Measurements from ENCODE around the gene MED20.
A peak's percentile ranks its signal among the peaks of the same experiment; 100 is the strongest.
"Not testable (repeated sequence)": the region's sequence is repeated elsewhere in the genome, so short reads cannot be mapped to it uniquely, and the experiment has no call there.

The MED20 gene

GRCh38 chr6:41920921-41921711 lies at the start of gene MED20, which contains the start of gene BYSL:
Gene MED20 (minus strand): TSS chr6:41921139. CDS start chr6:41921018, 121 bp downstream.
Gene BYSL (plus strand): TSS chr6:41921499. CDS start chr6:41921563, 64 bp downstream.
- peak within 1 kb of the TSS; percentile 92 for H3K4me3 ChIP-seq (ENCODE audit: low read depth, low read length)

DNA sequence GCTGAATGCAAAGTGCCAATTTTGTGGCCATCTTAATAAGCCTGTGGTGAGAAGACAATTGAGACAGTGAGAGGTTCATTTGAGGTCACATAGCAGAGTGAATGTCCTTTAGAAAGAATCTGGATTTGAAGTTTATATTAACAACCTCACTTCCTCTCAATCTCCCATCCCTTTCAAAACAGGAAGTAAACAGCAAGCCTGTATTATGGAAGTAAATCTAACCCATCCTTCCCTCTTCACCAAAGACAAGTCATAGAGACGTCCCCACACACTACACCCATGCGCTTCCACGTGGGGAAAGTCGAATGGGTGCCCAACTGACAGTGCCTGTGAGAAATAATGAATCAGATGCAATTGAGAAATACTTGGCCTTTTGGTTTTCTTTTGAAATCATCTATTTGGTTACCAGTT lies 49.5 kb upstream of the MED20 start:
- H3K4me3 ChIP-seq (ENCODE audit: low read depth, low read length) = no peak overlapping the region

GRCh38 chr6:41967312-41968287 lies 46.7 kb upstream of the MED20 start:
- H3K4me3 ChIP-seq (ENCODE audit: low read depth, low read length) = no peak overlapping the region

DNA sequence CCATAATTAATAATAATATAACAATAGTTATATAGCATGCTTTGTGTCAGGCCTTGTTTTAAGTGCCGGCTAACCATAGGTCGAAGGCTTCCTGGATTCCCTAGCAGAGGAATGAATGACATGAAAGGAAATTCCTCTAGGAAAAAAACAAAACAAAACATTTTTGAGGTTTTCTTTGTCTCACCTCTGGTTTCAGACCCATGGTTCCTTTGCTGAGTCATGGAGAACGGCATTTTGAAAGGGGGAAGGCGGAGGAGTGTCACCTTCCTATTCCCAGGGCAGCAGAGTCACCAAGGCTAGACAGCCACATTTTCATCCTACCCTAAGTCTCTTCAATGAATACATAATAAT lies 46.0 kb upstream of the MED20 start:
- H3K4me3 ChIP-seq (ENCODE audit: low read depth, low read length) = no peak overlapping the region

GRCh38 chr6:41966214-41966920 lies 45.4 kb upstream of the MED20 start:
- H3K4me3 ChIP-seq (ENCODE audit: low read depth, low read length) = no peak overlapping the region

- no peak overlapping the region for H3K4me3 ChIP-seq (ENCODE audit: low read depth, low read length)
Measured at GRCh38 chr6:41965429-41966213, 44.7 kb upstream of the MED20 start.

DNA sequence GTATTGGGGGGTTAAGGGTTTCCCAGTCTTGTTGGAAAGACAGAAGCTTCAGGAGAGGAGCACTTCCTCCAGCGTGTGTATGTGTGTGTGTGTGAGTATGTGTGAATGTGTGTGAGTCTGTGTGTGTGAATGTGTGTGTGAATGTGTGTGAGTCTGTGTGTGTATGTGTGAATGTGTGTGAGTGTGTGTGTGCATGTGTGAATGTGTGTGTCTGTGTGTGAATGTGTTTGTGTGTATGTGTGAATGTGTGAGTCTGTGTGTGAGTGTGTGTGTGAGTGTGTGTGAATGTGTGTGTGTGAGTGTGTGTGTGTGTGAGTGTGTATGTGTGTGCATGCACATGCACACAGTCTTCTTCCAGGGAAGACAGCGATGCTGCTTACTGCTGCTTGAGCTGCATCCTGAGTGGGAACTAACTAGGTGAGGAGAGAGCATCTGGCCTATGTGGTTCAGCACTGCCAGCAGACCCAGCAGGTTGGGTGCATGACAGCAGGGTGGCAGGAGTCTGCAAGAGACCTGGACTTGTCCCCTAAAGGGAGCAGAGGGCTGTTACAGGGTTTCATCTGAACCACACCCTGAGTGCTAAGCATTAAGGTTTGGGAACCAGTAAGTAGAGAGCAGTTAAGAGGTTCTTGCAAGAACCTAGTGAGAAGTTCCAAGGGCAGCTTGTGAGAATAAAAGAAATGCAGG lies 43.4 kb upstream of the MED20 start:
- H3K4me3 ChIP-seq (ENCODE audit: low read depth, low read length) = no peak overlapping the region

GRCh38 chr6:41963371-41963770 lies 42.4 kb upstream of the MED20 start:
- no peak overlapping the region for H3K4me3 ChIP-seq (ENCODE audit: low read depth, low read length)

- H3K4me3 ChIP-seq (ENCODE audit: low read depth, low read length) = no peak overlapping the region
Measured at GRCh38 chr6:41960028-41960427, 39.1 kb upstream of the MED20 start.

- no peak overlapping the region for H3K4me3 ChIP-seq (ENCODE audit: low read depth, low read length)
Measured at GRCh38 chr6:41958022-41958856, 37.3 kb upstream of the MED20 start.

GRCh38 chr6:41957117-41957516 lies 36.2 kb upstream of the MED20 start:
- H3K4me3 ChIP-seq (ENCODE audit: low read depth, low read length) = no peak overlapping the region

DNA sequence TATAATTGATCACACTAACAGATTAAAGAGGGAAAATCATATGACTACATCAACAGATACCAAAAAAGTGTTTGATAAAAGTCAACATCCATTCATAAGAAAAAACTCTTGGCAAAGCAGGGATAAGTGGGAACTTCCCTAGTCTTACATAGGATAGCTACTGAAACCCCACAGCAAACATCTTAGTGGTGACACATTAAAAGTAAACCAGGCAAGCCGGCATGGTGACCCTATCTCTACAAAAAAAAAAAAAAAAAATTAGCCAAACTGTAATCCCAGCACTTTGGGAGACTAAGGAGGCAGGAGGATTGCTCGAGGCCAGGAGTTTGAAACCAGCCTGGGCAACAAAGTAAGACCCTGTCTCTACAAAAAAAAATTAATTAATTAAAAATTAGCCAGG lies 34.5 kb upstream of the MED20 start:
- H3K4me3 ChIP-seq (ENCODE audit: low read depth, low read length) = no peak overlapping the region

GRCh38 chr6:41954668-41955067 lies 33.7 kb upstream of the MED20 start:
- H3K4me3 ChIP-seq (ENCODE audit: low read depth, low read length) = no peak overlapping the region

DNA sequence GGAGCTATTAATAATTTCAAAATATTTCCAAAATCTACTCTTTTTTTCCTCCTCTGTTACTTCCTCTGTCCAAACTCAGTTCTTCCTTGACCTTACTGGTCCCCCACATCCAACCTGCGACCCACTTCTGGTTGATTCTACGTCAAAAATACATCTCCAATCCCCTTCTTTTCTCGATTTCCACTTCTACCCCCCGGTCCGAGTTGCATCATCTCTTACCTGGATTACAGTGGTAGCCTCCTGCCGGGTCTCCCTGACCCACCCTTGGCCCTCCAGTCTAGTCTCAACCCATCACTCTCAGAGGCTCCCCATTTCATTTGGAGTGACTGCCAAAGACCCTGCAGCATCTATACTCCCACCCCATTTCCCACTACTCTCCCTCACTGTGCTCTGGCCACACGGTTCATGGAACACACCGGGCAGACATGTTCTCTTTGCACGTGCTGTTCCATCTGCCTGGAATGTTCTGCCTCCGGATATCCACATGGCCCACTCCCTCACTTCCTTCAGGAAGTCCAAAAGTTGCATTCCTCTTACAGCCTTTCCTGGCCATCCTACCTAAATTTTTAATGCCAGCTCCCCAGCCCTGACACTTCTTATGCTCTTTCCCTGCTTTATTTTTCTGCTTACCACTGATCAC lies 26.8 kb upstream of the MED20 start:
- H3K4me3 ChIP-seq (ENCODE audit: low read depth, low read length) = no peak overlapping the region

DNA sequence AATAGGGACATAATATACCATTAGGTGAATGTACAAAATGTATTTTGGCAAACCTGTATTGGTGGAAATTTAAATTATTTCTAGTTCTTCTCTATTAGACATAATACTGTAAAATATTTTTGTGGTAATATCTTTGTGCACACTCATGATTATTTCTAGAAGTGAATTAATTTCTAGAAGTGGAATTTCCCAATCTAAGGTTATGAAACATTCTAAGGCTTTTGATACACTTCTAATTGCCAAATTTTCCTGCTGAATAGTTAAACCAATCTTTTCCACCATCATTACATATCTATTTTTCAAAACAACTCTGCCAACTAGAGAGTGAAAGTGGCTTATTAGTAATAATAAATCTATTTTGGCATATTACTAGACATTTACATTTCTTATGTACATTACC lies 22.5 kb upstream of the MED20 start:
- no peak overlapping the region for H3K4me3 ChIP-seq (ENCODE audit: low read depth, low read length)

GRCh38 chr6:41942882-41943281 lies 21.9 kb upstream of the MED20 start:
- not testable (repeated sequence) for H3K4me3 ChIP-seq (ENCODE audit: low read depth, low read length)

- H3K4me3 ChIP-seq (ENCODE audit: low read depth, low read length) = peak overlapping the region; percentile 77
Measured at GRCh38 chr6:41942067-41942851, 21.3 kb upstream of the MED20 start.
